Stimulated activated CD4-positive, alpha-beta T cell treated with anti-CD3 and anti-CD28 coated beads, Interleukin-15, amount 100 ng/mL, for 24 hours (primary cell): ENCODE data around the gene CSF1.
"Not testable (repeated sequence)": the region's sequence is repeated elsewhere in the genome, so short reads cannot be mapped to it uniquely, and the experiment has no call there.

ENCODE experiments used
- DNase-seq: peaks from one replicate; pipeline ENCODE4 v3.0.0-alpha.2; 2020

The CSF1 gene

GRCh38 chr1:109920391-109920790 lies 9.7 kb downstream of the CSF1 start:
- DNase-seq = not testable (repeated sequence)

DNA sequence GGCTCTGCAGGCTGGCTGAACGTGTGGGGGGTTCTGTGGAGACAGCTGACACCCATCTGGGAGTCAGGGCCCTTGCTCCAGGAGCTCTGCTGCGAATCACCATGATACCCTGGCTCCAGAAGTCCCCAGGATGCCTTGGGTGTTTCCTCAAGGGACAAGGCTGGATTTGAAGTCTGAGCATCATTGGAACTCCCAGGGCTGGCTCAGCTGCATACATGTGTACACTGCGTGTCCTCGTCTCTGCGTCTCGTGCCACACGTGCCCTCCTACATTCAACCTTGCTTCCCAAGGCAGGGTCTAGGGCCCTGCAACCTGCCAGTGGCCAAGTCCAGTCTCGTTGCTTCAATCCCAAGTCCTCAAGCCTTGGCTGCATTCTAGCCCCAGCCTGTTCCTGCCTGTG lies 11.7 kb downstream of the CSF1 start:
- no peak for DNase-seq

DNA sequence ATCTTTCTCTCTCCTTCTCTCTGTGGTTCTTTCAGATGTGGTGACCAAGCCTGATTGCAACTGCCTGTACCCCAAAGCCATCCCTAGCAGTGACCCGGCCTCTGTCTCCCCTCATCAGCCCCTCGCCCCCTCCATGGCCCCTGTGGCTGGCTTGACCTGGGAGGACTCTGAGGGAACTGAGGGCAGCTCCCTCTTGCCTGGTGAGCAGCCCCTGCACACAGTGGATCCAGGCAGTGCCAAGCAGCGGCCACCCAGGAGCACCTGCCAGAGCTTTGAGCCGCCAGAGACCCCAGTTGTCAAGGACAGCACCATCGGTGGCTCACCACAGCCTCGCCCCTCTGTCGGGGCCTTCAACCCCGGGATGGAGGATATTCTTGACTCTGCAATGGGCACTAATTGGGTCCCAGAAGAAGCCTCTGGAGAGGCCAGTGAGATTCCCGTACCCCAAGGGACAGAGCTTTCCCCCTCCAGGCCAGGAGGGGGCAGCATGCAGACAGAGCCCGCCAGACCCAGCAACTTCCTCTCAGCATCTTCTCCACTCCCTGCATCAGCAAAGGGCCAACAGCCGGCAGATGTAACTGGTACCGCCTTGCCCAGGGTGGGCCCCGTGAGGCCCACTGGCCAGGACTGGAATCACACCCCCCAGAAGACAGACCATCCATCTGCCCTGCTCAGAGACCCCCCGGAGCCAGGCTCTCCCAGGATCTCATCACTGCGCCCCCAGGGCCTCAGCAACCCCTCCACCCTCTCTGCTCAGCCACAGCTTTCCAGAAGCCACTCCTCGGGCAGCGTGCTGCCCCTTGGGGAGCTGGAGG lies 12.7 kb downstream of the CSF1 start:
- peak; percentile 43 for DNase-seq

- DNase-seq = no peak
Measured at GRCh38 chr1:109923946-109924275, 13.3 kb downstream of the CSF1 start.

GRCh38 chr1:109924316-109924715 lies 13.7 kb downstream of the CSF1 start:
- DNase-seq = no peak

- DNase-seq = no peak
Measured at GRCh38 chr1:109925159-109925990, 14.7 kb downstream of the CSF1 start.

DNA sequence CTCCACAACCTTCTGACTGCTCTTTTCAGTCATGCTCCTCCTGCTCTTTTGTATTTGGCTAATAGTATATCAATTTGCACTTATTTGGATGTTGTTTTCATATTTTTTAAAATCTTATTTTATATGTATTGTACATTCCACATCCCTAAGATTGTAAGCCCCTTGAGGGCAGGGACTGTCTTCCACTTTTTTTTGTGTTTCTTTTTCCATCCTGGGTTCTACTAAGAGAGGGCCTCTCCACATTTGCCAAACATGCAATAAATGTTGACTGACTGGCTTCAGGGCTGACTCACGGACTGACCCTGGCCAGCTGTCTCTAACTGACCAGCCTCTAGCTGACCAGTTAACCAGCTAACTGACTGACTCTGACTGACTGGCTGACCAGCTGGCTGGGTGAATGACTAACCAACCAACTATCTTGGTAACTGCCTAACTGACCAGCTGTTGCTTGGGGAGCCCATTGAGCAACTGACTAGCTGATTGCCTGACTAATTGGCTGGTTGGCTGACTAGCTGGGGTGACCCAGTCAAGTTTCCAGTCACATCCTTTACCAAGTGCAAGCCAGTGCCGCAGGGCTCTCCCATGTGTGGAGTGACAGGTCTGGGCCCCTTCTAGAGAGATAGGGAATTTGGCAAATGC lies 16.1 kb downstream of the CSF1 start:
- DNase-seq = no peak

GRCh38 chr1:109927356-109927755 lies 16.7 kb downstream of the CSF1 start:
- DNase-seq = no peak

- DNase-seq = no peak
Measured at GRCh38 chr1:109927911-109928321, 17.3 kb downstream of the CSF1 start.

DNA sequence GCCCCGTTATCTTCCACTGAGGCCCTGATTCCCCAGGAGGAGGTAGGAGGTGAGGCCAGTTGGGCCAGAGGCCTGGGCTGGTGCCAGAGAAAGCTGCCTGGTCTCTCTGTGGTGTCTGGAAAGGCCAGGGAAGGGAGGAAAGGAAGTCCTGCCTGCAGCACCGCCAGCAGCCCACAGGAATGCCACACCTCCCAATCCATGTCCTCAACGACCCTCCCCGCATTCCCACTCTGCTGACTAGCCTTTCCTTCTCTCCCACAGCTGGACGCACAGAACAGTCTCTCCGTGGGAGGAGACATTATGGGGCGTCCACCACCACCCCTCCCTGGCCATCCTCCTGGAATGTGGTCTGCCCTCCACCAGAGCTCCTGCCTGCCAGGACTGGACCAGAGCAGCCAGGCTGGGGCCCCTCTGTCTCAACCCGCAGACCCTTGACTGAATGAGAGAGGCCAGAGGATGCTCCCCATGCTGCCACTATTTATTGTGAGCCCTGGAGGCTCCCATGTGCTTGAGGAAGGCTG lies 18.0 kb downstream of the CSF1 start:
- no peak for DNase-seq

DNA sequence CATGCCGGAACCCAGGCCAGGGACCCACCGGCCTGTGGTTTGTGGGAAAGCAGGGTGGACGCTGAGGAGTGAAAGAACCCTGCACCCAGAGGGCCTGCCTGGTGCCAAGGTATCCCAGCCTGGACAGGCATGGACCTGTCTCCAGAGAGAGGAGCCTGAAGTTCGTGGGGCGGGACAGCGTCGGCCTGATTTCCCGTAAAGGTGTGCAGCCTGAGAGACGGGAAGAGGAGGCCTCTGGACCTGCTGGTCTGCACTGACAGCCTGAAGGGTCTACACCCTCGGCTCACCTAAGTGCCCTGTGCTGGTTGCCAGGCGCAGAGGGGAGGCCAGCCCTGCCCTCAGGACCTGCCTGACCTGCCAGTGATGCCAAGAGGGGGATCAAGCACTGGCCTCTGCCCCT lies 18.5 kb downstream of the CSF1 start:
- no peak for DNase-seq

DNA sequence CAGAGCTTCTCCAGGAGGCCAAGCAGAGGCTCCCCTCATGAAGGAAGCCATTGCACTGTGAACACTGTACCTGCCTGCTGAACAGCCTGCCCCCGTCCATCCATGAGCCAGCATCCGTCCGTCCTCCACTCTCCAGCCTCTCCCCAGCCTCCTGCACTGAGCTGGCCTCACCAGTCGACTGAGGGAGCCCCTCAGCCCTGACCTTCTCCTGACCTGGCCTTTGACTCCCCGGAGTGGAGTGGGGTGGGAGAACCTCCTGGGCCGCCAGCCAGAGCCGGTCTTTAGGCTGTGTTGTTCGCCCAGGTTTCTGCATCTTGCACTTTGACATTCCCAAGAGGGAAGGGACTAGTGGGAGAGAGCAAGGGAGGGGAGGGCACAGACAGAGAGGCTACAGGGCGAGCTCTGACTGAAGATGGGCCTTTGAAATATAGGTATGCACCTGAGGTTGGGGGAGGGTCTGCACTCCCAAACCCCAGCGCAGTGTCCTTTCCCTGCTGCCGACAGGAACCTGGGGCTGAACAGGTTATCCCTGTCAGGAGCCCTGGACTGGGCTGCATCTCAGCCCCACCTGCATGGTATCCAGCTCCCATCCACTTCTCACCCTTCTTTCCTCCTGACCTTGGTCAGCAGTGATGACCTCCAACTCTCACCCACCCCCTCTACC lies 19.1 kb downstream of the CSF1 start:
- DNase-seq = no peak

- no peak for DNase-seq
Measured at GRCh38 chr1:109930252-109930993, 19.8 kb downstream of the CSF1 start.

GRCh38 chr1:109931189-109931731 lies 20.6 kb downstream of the CSF1 start:
- no peak for DNase-seq

GRCh38 chr1:109931911-109932636 lies 21.4 kb downstream of the CSF1 start:
- DNase-seq = no peak

GRCh38 chr1:109932679-109933078 lies 22.0 kb downstream of the CSF1 start:
- no peak for DNase-seq

DNA sequence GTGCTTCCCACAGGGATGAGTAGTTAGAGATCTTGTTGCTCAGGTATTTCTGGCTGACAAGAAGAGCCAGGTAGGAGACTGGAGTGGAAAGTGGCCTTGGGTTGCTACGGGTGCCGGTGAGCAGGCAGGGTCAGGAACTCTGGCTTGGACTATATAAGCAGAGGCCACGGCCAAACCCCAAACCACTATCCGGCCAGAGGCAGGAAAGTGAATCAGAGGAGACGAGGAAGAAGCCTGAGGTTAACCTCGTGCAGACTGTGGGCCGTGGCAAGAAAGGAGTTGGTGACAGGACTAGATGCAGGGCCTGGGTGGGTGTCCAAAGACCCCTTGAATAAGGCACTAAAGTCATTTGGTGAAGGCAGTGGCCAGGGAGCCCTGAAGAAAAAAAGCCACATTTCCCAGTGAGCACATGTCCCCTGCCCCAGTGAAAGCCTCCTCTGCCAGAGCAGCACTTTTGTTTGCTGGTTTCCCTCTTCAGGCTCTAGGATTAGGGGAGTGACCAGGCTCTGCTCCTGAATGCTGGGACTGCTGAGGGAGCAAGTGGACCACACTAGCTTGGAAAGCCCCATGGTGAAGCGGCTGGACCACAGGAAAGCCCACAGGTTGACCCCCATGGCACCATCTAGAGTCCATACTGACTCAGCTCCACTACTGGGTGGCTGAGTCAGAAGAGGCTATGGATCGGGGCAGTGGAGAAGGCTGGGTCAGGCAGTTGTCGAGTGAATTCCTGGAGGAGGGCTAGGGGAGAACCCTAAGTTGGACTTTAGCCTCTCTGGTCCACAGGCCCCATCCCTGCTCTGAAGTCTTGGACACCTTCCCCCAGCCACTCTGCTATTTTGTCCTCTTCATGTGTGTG lies 23.4 kb downstream of the CSF1 start:
- no peak for DNase-seq

DNA sequence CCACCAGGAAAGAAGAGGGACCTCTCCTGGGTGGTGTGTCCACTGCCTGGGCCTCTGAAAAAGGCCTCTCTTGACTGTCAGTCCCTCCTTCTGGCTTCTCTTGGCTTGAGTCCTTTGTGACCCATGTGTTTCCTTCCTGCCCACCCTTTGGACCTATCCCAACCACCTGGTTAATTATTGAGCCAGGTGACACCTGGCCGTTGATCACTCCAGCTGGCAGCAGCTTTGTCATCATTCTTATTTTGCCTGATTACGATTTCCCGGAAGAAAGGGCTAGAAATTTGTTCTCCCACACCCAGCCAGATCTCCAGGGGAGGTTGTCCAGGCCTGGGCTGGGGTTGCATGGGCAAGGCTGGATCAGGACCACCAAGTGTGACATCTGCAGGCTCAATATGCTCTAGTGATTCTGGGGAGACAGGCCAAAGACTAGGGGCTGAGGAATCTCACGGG lies 24.8 kb downstream of the CSF1 start:
- no peak for DNase-seq

DNA sequence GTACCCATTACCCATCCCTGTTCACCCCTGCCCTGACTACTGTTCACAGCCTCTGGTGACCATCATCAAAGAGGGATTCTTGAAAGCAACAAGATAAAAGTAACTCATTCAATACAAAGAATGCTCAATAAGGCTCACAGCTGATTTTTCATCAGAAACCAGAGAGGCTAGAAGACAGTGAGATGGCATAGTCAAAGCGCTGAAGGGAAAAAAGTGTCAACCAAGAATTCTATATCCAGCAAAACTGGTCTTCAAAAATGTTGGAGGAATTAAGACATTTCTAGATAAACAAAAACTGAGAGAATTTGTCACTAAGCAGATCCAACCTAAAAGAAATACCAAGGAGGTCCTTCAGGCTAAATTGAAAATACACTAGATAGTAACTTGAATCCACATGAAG lies 27.1 kb downstream of the CSF1 start:
- no peak for DNase-seq

DNA sequence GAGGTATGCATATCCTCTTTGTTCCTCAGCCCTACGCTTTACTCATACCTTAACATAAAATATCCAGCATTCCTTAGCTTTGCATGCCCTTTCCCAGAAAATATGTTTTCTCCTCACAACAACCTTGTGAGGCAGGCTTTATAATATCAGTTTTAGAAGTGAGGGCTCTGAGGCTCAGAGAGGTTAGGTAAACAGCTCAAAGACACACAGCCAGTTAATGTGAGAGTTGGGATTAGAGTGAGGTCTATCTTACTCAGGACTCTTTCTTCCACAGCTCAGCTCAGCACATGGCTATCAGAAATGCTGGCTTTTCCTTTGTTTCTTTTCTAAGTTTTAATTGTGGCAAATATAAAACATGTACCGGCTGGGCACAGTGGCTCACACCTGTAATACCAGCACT lies 27.9 kb downstream of the CSF1 start:
- no peak for DNase-seq
